Testis (tissue), 2 donors: ENCODE measurements around the gene EXOC3L4.

Source experiments
- CTCF ChIP-seq, 3 experiments: fragments of 450-650 bp in 2 of 3; fragments of 200-600 bp in 1 of 3; sonication (generic) in 1 of 3; IDR thresholded peaks; one replicate each; pipeline ENCODE4 v1.5.1; 2016 to 2019; ENCODE audit warnings: antibody characterized with exemption in 3 of 3, mild to moderate bottlenecking in 2 of 3, moderate library complexity in 1 of 3
- POLR2A ChIP-seq: fragments of 450-650 bp; IDR thresholded peaks from one replicate; pipeline ENCODE4 v1.6.1; 2017; ENCODE audit warnings: antibody characterized with exemption, mild to moderate bottlenecking, moderate library complexity

- TF ChIP-seq CTCF (IDR thresholded peaks at IDR 0.05) (no peak), POLR2A (no peak)
Observed at GRCh38 chr14:103124501-103125001, 30.0 kb downstream of the EXOC3L4 start.
